T follicular helper cell (primary cell): ENCODE results near the gene NR2F1.
"Not testable (repeated sequence)": the region's sequence is repeated elsewhere in the genome, so short reads cannot be mapped to it uniquely, and the experiment has no call there.

Experiments used
- DNase-seq: peaks from one replicate; pipeline ENCODE4 v3.0.0-alpha.2; 2020; ENCODE audit warnings: low read depth
- total RNA-seq, 2 experiments: gene quantifications; one replicate each; lab custom pipeline; 2026; lab: John Stamatoyannopoulos, UW

Gene NR2F1
- 0 reads per million in 2 experiments for total RNA-seq

- no peak for DNase-seq
Measured at GRCh38 chr5:93582677-93583438, at the start of gene NR2F1. Gene NR2F1 (plus strand): TSS chr5:93583222. CDS start chr5:93585024, 1,802 bp downstream.

GRCh38 chr5:93545872-93546271 is 37.1 kb upstream of the NR2F1 start:
- no peak for DNase-seq

GRCh38 chr5:93549594-93549993 is 33.4 kb upstream of the NR2F1 start:
- not testable (repeated sequence) for DNase-seq

- no peak for DNase-seq
Measured at GRCh38 chr5:93557021-93557604, 25.9 kb upstream of the NR2F1 start.

GRCh38 chr5:93566091-93566490 is 16.9 kb upstream of the NR2F1 start:
- DNase-seq = no peak

GRCh38 chr5:93567424-93567823 is 15.6 kb upstream of the NR2F1 start:
- DNase-seq = no peak

GRCh38 chr5:93569300-93570160 is 13.5 kb upstream of the NR2F1 start:
- DNase-seq = no peak

- no peak for DNase-seq
Measured at GRCh38 chr5:93570294-93571113, 12.5 kb upstream of the NR2F1 start.

- DNase-seq = no peak
Measured at GRCh38 chr5:93571114-93571949, 11.7 kb upstream of the NR2F1 start.

GRCh38 chr5:93572101-93572607 is 10.9 kb upstream of the NR2F1 start:
- DNase-seq = no peak

GRCh38 chr5:93572608-93573353 is 10.2 kb upstream of the NR2F1 start:
- DNase-seq = no peak

GRCh38 chr5:93573354-93574351 is 9.4 kb upstream of the NR2F1 start:
- no peak for DNase-seq

GRCh38 chr5:93574491-93575305 is 8.3 kb upstream of the NR2F1 start:
- no peak for DNase-seq

- DNase-seq = no peak
Measured at GRCh38 chr5:93575461-93576414, 7.3 kb upstream of the NR2F1 start.

GRCh38 chr5:93576994-93577853 is 5.8 kb upstream of the NR2F1 start:
- no peak for DNase-seq
